ENCODE data around the gene COQ8A. TPM values are rescaled to one million over a fixed set of nuclear protein-coding genes. Genes with fewer than 3 reads are reported as not detected.
A peak's percentile ranks its signal among the peaks of the same experiment; 100 is the strongest.

The COQ8A gene
- total and polyA plus RNA-seq, 4 experiments from 2014 or later: 43.5 to 70.7 (median 59.3) TPM

DNA sequence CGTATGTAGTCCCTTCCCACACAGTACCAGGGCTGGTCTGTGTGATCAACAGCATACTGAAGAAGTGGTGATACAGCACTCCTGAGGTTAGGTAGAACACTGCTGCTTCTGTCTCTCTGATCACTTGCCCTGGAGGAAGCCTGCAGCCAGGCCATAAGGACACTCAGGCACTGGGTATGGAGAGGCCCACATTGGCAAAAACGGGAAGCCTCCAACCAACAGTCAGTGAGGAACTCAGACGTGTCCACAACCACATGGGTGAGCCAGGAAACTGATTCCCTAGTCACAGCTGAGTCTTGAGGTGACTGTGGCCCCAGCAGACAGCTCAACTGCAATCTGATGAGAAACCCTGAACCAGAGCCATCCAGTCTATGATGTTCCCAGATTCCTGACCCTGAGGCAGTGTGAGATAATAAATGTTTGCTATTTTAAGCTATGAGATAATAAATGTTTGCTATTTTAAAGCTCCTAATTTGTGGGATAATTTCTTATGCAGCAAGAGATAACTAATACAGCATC is 62.5 kb downstream of the COQ8A start:
- H3K9me3 Mint-ChIP-seq: peaks cover 0 to 6% (median under 1%) of the 10 kb centered on the region in 8 donors
- POLR2A ChIA-PET (ENCODE audit: partially characterized antibody): no interaction called here
- CTCF ChIA-PET (ENCODE audit: partially characterized antibody): no interaction called here

DNA sequence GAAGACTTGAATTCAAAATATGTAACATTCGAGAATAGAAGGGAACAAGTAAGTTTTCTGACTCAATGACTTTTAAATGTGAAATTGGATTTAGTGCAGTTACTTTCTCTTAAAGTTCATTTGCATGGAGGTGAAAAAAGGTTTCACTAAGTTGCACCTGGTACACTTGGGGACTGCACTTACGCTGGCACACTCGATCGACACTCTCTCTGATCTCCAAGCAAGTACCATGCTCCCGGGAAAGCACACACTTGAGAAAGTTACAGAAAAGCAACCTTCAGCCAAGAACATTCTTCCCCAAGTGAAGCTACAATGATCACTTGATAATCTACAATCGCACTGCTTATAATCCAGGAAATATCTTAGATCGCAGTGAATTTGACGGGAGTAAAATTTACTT is 63.1 kb downstream of the COQ8A start:
- peaks cover 0 to 3% (median 0%) of the 10 kb centered on the region in 8 donors for H3K9me3 Mint-ChIP-seq
- Histone ChIP-seq H3K4me3 (ENCODE audit: low read length in 2 of 2) (no peak overlapping the region), H3K9me3 (ENCODE audit: control insufficient read depth in 1 of 2, low read length in 2 of 2) (no peaks in the 10 kb centered on the region), H3K36me3 (ENCODE audit: insufficient read depth, low read length) (no peaks in the 10 kb centered on the region), H3K27me3 (ENCODE audit: insufficient read depth, low read length) (no peaks in the 10 kb centered on the region), H3K27ac (ENCODE audit: low read depth, low read length) (no peak overlapping the region), H3K4me1 (ENCODE audit: insufficient read depth, low read length) (no peaks in the 10 kb centered on the region)
- H3K36me3 Mint-ChIP-seq: no peaks in the 10 kb centered on the region
- intact Hi-C loops (cut with micrococcal nuclease): no loop called here
- ChIA-PET CTCF (ENCODE audit: partially characterized antibody) (no interaction called here), POLR2A (ENCODE audit: partially characterized antibody) (no interaction called here)
- peaks cover 2% of the 10 kb centered on the region in 2 donors for H3K27me3 Mint-ChIP-seq
- H3K4me1 Mint-ChIP-seq: no peaks in the 10 kb centered on the region
- no peak for DNase-seq
- H3K4me3 Mint-ChIP-seq: no peak overlapping the region
- H3K27ac Mint-ChIP-seq: no peak overlapping the region

More for the DNA sequence above, 62.5 kb downstream of the COQ8A start:
- Mint-ChIP-seq H3K4me3 (no peak overlapping the region), H3K27ac (no peak overlapping the region), H3K36me3 (no peaks in the 10 kb centered on the region), H3K4me1 (no peaks in the 10 kb centered on the region), H3K27me3 (peaks cover 2% of the 10 kb centered on the region in 2 donors)
- H3K27ac ChIP-seq (ENCODE audit: low read depth, low read length): no peak overlapping the region
- DNase-seq: no peak
- no peaks in the 10 kb centered on the region for H3K36me3 ChIP-seq (ENCODE audit: insufficient read depth, low read length)
- H3K27me3 ChIP-seq (ENCODE audit: insufficient read depth, low read length): no peaks in the 10 kb centered on the region
- H3K9me3 ChIP-seq (ENCODE audit: control insufficient read depth in 1 of 2, low read length in 2 of 2): no peaks in the 10 kb centered on the region
- H3K4me1 ChIP-seq (ENCODE audit: insufficient read depth, low read length): no peaks in the 10 kb centered on the region
- intact Hi-C loops (cut with micrococcal nuclease): no loop called here
- no peak overlapping the region for H3K4me3 ChIP-seq (ENCODE audit: low read length in 2 of 2)

DNA sequence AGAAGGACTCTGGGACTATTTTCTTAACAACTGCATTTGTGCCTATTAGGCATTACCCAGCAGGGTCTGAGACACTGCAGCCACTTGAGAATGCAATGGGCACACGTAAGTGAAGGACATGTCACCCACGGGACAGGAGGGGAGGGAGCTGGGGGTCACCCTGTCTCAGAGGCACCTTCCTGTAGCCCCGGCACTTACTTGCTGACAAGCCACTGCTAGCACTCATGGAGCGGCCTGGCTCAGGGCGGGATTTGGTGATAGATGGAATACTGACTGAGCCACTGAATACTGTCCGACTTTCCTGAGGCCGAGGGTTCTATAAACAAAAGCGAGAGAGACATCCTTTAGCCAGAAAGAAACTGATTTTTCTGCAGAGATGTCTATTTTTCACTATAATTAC is 64.7 kb downstream of the COQ8A start:
- H3K4me1 Mint-ChIP-seq: no peaks in the 10 kb centered on the region
- H3K27me3 ChIP-seq (ENCODE audit: insufficient read depth, low read length): no peaks in the 10 kb centered on the region
- no peaks in the 10 kb centered on the region for H3K4me1 ChIP-seq (ENCODE audit: insufficient read depth, low read length)
- ChIA-PET POLR2A (ENCODE audit: partially characterized antibody) (no interaction called here), CTCF (ENCODE audit: partially characterized antibody) (no interaction called here)
- intact Hi-C loops (cut with micrococcal nuclease): no loop called here
- H3K36me3 ChIP-seq (ENCODE audit: insufficient read depth, low read length): no peaks in the 10 kb centered on the region
- H3K27me3 Mint-ChIP-seq: peaks cover 2% of the 10 kb centered on the region in 2 donors
- DNase-seq: no peak
- no peak overlapping the region for H3K4me3 Mint-ChIP-seq
- no peak overlapping the region for H3K27ac ChIP-seq (ENCODE audit: low read depth, low read length)
- H3K4me3 ChIP-seq (ENCODE audit: low read length in 2 of 2): no peak overlapping the region
- H3K36me3 Mint-ChIP-seq: no peaks in the 10 kb centered on the region
- H3K9me3 Mint-ChIP-seq: no peaks in the 10 kb centered on the region
- no peak overlapping the region for H3K27ac Mint-ChIP-seq
- no peaks in the 10 kb centered on the region for H3K9me3 ChIP-seq (ENCODE audit: control insufficient read depth in 1 of 2, low read length in 2 of 2)

DNA sequence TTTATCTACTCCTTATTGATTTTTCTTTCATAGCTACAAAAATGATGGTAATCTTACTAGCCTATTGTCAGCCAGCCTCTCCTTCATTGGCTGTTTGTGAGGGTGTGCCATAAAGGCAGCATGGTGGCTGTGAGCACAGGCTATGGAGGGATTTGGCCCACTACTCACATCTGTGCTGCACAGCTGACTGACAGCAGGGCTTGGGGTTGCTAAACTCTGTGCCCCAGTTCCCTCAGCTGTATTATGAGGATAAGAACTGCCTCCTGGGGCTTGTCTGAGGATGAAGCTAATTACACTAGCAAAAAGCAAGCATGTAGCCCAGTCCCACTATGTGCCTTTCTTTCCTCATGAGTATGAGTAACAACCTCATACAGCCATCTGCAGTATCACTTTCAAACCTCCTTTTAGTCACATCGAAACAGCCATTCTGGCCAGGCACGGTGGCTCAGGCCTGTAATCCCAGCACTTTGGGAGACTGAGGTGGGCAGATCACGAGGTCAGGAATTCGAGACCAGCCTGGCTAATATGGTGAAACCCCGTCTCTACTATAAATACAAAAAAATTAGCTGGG is 66.2 kb downstream of the COQ8A start:
- Histone ChIP-seq H3K27me3 (ENCODE audit: insufficient read depth, low read length) (no peaks in the 10 kb centered on the region), H3K9me3 (ENCODE audit: control insufficient read depth in 1 of 2, low read length in 2 of 2) (no peaks in the 10 kb centered on the region), H3K36me3 (ENCODE audit: insufficient read depth, low read length) (no peaks in the 10 kb centered on the region), H3K4me1 (ENCODE audit: insufficient read depth, low read length) (no peaks in the 10 kb centered on the region), H3K27ac (ENCODE audit: low read depth, low read length) (no peak overlapping the region), H3K4me3 (ENCODE audit: low read length in 2 of 2) (no peak overlapping the region)
- Mint-ChIP-seq H3K4me3 (no peak overlapping the region), H3K9me3 (peaks cover 0 to 2% (median 0%) of the 10 kb centered on the region in 8 donors), H3K27ac (no peak overlapping the region), H3K27me3 (peaks cover 2 to 5% of the 10 kb centered on the region in 2 donors), H3K36me3 (no peaks in the 10 kb centered on the region), H3K4me1 (no peaks in the 10 kb centered on the region)
- ChIA-PET POLR2A (ENCODE audit: partially characterized antibody) (no interaction called here), CTCF (ENCODE audit: partially characterized antibody) (no interaction called here)
- DNase-seq: no peak
- intact Hi-C loops (cut with micrococcal nuclease): no loop called here

DNA sequence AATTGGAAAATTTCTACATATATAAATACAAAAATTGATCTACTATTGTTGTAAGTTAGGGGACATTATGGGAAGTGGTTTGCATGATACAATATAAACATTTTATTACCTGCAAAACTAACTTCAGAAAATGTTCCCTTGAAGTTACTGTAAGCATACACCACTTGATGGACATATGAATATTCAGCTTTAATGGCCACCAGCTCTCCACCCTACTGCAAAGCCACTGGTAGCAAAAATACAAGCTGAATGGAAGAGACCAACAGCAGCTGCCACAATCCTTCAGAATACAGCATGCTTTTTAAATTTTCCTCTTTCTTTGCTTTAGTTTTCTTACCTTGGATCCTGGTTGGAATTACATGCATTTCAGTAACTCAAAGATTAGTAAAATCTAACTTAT is 69.8 kb downstream of the COQ8A start:
- H3K27ac Mint-ChIP-seq: no peak overlapping the region
- ChIA-PET CTCF (ENCODE audit: partially characterized antibody) (no interaction called here), POLR2A (ENCODE audit: partially characterized antibody) (no interaction called here)
- H3K27me3 Mint-ChIP-seq: peaks cover 2 to 5% of the 10 kb centered on the region in 2 donors
- no peak for DNase-seq
- intact Hi-C loops (cut with micrococcal nuclease): no loop called here
- H3K36me3 ChIP-seq (ENCODE audit: insufficient read depth, low read length): no peaks in the 10 kb centered on the region
- no peaks in the 10 kb centered on the region for H3K36me3 Mint-ChIP-seq
- peaks cover 0 to 2% (median 0%) of the 10 kb centered on the region in 8 donors for H3K9me3 Mint-ChIP-seq
- H3K4me1 Mint-ChIP-seq: no peaks in the 10 kb centered on the region
- H3K27ac ChIP-seq (ENCODE audit: low read depth, low read length): no peak overlapping the region
- no peak overlapping the region for H3K4me3 Mint-ChIP-seq
- no peaks in the 10 kb centered on the region for H3K27me3 ChIP-seq (ENCODE audit: insufficient read depth, low read length)
- H3K4me1 ChIP-seq (ENCODE audit: insufficient read depth, low read length): no peaks in the 10 kb centered on the region
- H3K9me3 ChIP-seq (ENCODE audit: control insufficient read depth in 1 of 2, low read length in 2 of 2): no peaks in the 10 kb centered on the region
- no peak overlapping the region for H3K4me3 ChIP-seq (ENCODE audit: low read length in 2 of 2)

DNA sequence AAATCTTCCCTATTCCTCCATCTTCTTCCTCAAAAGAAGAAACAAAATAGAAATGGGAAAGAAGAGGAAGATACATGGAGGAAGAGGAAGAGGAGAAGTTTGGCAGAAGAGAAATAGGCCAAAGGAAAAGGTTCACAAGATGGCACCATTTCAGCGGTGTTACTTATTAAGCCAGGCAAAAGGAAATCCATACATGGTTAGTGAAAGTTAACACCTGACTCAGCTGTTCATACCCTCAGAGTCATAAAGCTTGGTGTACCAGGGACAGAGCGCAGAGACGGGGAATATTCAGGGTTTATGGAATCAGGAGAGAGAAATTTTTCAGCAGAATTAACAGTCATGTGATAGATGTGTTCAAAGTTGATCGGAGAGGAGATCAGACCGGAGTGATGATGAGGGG is 70.6 kb downstream of the COQ8A start:
- no peaks in the 10 kb centered on the region for H3K4me1 ChIP-seq (ENCODE audit: insufficient read depth, low read length)
- peak overlapping the region in 1 of 7 donors; percentile 0 for H3K27ac Mint-ChIP-seq
- CTCF ChIA-PET (ENCODE audit: partially characterized antibody): no interaction called here
- no peaks in the 10 kb centered on the region for H3K36me3 Mint-ChIP-seq
- no peaks in the 10 kb centered on the region for H3K4me1 Mint-ChIP-seq
- no peaks in the 10 kb centered on the region for H3K27me3 ChIP-seq (ENCODE audit: insufficient read depth, low read length)
- DNase-seq: no peak
- H3K4me3 Mint-ChIP-seq: no peak overlapping the region
- intact Hi-C loops (cut with micrococcal nuclease): no loop called here
- H3K4me3 ChIP-seq (ENCODE audit: low read length in 2 of 2): no peak overlapping the region
- POLR2A ChIA-PET (ENCODE audit: partially characterized antibody): no interaction called here
- no peaks in the 10 kb centered on the region for H3K36me3 ChIP-seq (ENCODE audit: insufficient read depth, low read length)
- H3K27ac ChIP-seq (ENCODE audit: low read depth, low read length): no peak overlapping the region
- peaks cover 4 to 5% of the 10 kb centered on the region in 2 donors for H3K27me3 Mint-ChIP-seq
- peaks cover 0 to 2% (median 0%) of the 10 kb centered on the region in 8 donors for H3K9me3 Mint-ChIP-seq
- no peaks in the 10 kb centered on the region for H3K9me3 ChIP-seq (ENCODE audit: control insufficient read depth in 1 of 2, low read length in 2 of 2)

DNA sequence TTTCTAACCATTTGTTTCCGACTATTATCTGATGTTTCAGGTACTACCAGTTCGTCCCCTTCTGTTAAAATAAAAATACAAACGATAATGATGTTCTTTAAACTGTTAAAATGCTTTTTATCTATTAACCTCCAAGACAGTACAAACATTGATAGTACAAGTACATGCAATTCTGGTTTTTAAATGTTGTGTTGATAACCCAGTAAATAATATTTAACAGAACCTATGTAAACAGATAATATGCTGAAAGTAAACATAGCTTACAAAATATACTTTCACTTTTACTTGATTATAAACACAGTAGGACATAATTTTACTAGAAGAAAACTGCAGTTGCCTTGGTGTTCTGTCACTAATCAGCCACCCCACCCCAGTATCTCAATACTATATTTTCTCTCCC is 76.9 kb downstream of the COQ8A start:
- no peaks in the 10 kb centered on the region for H3K4me1 ChIP-seq (ENCODE audit: insufficient read depth, low read length)
- H3K36me3 ChIP-seq (ENCODE audit: insufficient read depth, low read length): no peaks in the 10 kb centered on the region
- H3K36me3 Mint-ChIP-seq: no peaks in the 10 kb centered on the region
- H3K27me3 ChIP-seq (ENCODE audit: insufficient read depth, low read length): no peaks in the 10 kb centered on the region
- ChIA-PET CTCF (ENCODE audit: partially characterized antibody) (no interaction called here), POLR2A (ENCODE audit: partially characterized antibody) (no interaction called here)
- H3K4me3 Mint-ChIP-seq: no peak overlapping the region
- H3K27me3 Mint-ChIP-seq: peaks cover 3 to 12% of the 10 kb centered on the region in 2 donors
- no peak overlapping the region for H3K4me3 ChIP-seq (ENCODE audit: low read length in 2 of 2)
- no peak for DNase-seq
- H3K27ac Mint-ChIP-seq: no peak overlapping the region
- no peaks in the 10 kb centered on the region for H3K4me1 Mint-ChIP-seq
- H3K27ac ChIP-seq (ENCODE audit: low read depth, low read length): no peak overlapping the region
- no peaks in the 10 kb centered on the region for H3K9me3 ChIP-seq (ENCODE audit: control insufficient read depth in 1 of 2, low read length in 2 of 2)
- peaks cover 3 to 7% (median 5%) of the 10 kb centered on the region in 8 donors for H3K9me3 Mint-ChIP-seq
- intact Hi-C loops (cut with micrococcal nuclease): no loop called here

DNA sequence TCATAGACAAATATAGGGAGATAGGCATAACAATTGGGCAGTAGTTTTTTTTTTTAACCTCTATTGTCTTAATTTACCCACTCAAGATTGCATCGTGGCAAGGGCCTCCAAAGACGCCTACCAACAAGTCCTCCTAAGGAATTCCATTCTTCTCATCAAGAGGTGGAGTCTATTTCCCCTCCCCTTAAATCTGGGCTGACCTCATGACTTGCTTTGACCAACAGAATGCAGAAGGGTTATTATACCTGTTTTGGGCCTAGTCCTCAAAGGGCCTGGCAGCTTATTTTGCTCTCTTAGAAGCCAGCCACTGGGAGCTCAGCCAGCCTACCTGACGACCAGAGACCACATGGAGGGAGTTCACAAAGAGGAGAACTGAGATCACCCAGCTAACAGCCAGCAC is 92.3 kb downstream of the COQ8A start:
- DNase-seq: no peak
- ChIA-PET CTCF (ENCODE audit: partially characterized antibody) (no interaction called here), POLR2A (ENCODE audit: partially characterized antibody) (no interaction called here)
- intact Hi-C loops (cut with micrococcal nuclease): no loop called here
- H3K27me3 Mint-ChIP-seq: peaks cover 1 to 4% of the 10 kb centered on the region in 2 donors
- no peaks in the 10 kb centered on the region for H3K36me3 Mint-ChIP-seq
- H3K4me1 ChIP-seq (ENCODE audit: insufficient read depth, low read length): no peaks in the 10 kb centered on the region
- no peak overlapping the region for H3K4me3 ChIP-seq (ENCODE audit: low read length in 2 of 2)
- H3K27ac ChIP-seq (ENCODE audit: low read depth, low read length): no peak overlapping the region
- H3K27ac Mint-ChIP-seq: no peak overlapping the region
- H3K9me3 ChIP-seq (ENCODE audit: control insufficient read depth in 1 of 2, low read length in 2 of 2): no peaks in the 10 kb centered on the region
- H3K9me3 Mint-ChIP-seq: no peaks in the 10 kb centered on the region
- H3K36me3 ChIP-seq (ENCODE audit: insufficient read depth, low read length): no peaks in the 10 kb centered on the region
- peaks cover 0 to 4% (median 0%) of the 10 kb centered on the region in 4 donors for H3K4me1 Mint-ChIP-seq
- no peaks in the 10 kb centered on the region for H3K27me3 ChIP-seq (ENCODE audit: insufficient read depth, low read length)
- H3K4me3 Mint-ChIP-seq: no peak overlapping the region

Data from CD4-positive, alpha-beta memory T cell (primary cell).